Mesothelial cell of epicardium (in vitro differentiated cells): Measurements from ENCODE around the gene TBC1D19. TPM values are rescaled to one million over a fixed set of nuclear protein-coding genes. Genes with fewer than 3 reads are reported as not detected.

ENCODE experiments used
- DNase-seq, 2 experiments: peaks; one replicate each; pipeline ENCODE4 v3.0.0; 2021; ENCODE audit warnings: low spot score in 2 of 2; ENCODE audit not compliant: unreplicated experiment in 2 of 2
- H3K27ac Mint-ChIP-seq: 2 replicates; pipeline ENCODE4 v1.8.0; 2021; ENCODE audit warnings: mixed read lengths
- H3K27me3 Mint-ChIP-seq: 2 replicates; pipeline ENCODE4 v1.8.0; 2021; ENCODE audit warnings: low read depth, mixed read lengths
- H3K36me3 Mint-ChIP-seq: 2 replicates; pipeline ENCODE4 v1.8.0; 2021; ENCODE audit warnings: mixed read lengths
- H3K4me1 Mint-ChIP-seq: 2 replicates; pipeline ENCODE4 v1.8.0; 2021; ENCODE audit warnings: mixed read lengths
- H3K4me3 Mint-ChIP-seq: 2 replicates; pipeline ENCODE4 v1.8.0; 2021; ENCODE audit warnings: mild to moderate bottlenecking, moderate library complexity, mixed read lengths
- H3K9me3 Mint-ChIP-seq: 2 replicates; pipeline ENCODE4 v1.8.0; 2021; ENCODE audit warnings: mixed read lengths
- total RNA-seq: library from RNA; stranded (reverse); gene quantifications from 3 replicates; pipeline ENCODE4 v1.2.1, GENCODE V29; 2021
- TF ChIP-seq, protein P1 (sequence below): fragments of 200-600 bp; sonication (generic); IDR thresholded peaks from one replicate; pipeline ENCODE4 v1.5.0; 2021; ENCODE audit warnings: antibody characterized with exemption; ENCODE audit not compliant: unreplicated experiment

TBC1D19 gene
- total RNA-seq, 1 donor from 2014 or later, result 15.7 TPM

GRCh38 chr4:26701786-26702227 is 117.9 kb downstream of the TBC1D19 start:
- no peaks in the 10 kb centered on the region for H3K27me3 Mint-ChIP-seq
- peaks cover 11% of the 10 kb centered on the region for H3K9me3 Mint-ChIP-seq
- H3K27ac Mint-ChIP-seq, result no peak overlapping the region
- peaks cover 8% of the 10 kb centered on the region for H3K36me3 Mint-ChIP-seq
- H3K4me3 Mint-ChIP-seq, result no peak overlapping the region
- H3K4me1 Mint-ChIP-seq, result no peaks in the 10 kb centered on the region
- TF ChIP-seq, protein P1, sequence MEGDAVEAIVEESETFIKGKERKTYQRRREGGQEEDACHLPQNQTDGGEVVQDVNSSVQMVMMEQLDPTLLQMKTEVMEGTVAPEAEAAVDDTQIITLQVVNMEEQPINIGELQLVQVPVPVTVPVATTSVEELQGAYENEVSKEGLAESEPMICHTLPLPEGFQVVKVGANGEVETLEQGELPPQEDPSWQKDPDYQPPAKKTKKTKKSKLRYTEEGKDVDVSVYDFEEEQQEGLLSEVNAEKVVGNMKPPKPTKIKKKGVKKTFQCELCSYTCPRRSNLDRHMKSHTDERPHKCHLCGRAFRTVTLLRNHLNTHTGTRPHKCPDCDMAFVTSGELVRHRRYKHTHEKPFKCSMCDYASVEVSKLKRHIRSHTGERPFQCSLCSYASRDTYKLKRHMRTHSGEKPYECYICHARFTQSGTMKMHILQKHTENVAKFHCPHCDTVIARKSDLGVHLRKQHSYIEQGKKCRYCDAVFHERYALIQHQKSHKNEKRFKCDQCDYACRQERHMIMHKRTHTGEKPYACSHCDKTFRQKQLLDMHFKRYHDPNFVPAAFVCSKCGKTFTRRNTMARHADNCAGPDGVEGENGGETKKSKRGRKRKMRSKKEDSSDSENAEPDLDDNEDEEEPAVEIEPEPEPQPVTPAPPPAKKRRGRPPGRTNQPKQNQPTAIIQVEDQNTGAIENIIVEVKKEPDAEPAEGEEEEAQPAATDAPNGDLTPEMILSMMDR, result no peak
- DNase-seq, result no peak

GRCh38 chr4:26707342-26707741 is 123.5 kb downstream of the TBC1D19 start:
- peaks cover 22% of the 10 kb centered on the region for H3K36me3 Mint-ChIP-seq
- no peaks in the 10 kb centered on the region for H3K27me3 Mint-ChIP-seq

GRCh38 chr4:26709246-26709645 is 125.4 kb downstream of the TBC1D19 start:
- H3K27me3 Mint-ChIP-seq, result no peaks in the 10 kb centered on the region
- TF ChIP-seq, protein P1, result no peak
- no peak for DNase-seq
- H3K36me3 Mint-ChIP-seq, result peaks cover 22% of the 10 kb centered on the region
- no peaks in the 10 kb centered on the region for H3K4me1 Mint-ChIP-seq
- no peak overlapping the region for H3K4me3 Mint-ChIP-seq
- H3K27ac Mint-ChIP-seq, result no peak overlapping the region
- H3K9me3 Mint-ChIP-seq, result peaks cover 25% of the 10 kb centered on the region

More at GRCh38 chr4:26707342-26707741, 123.5 kb downstream of the TBC1D19 start:
- TF ChIP-seq, protein P1, result no peak
- no peak for DNase-seq
- H3K27ac Mint-ChIP-seq, result no peak overlapping the region
- no peaks in the 10 kb centered on the region for H3K4me1 Mint-ChIP-seq
- no peak overlapping the region for H3K4me3 Mint-ChIP-seq
- H3K9me3 Mint-ChIP-seq, result peaks cover 25% of the 10 kb centered on the region

- no peak for DNase-seq
- no peak overlapping the region for H3K4me3 Mint-ChIP-seq
- H3K27ac Mint-ChIP-seq, result no peak overlapping the region
- H3K36me3 Mint-ChIP-seq, result peaks cover 16% of the 10 kb centered on the region
- no peaks in the 10 kb centered on the region for H3K4me1 Mint-ChIP-seq
- H3K27me3 Mint-ChIP-seq, result no peaks in the 10 kb centered on the region
- TF ChIP-seq, protein P1, result no peak
- H3K9me3 Mint-ChIP-seq, result peaks cover 10% of the 10 kb centered on the region
Observed at GRCh38 chr4:26713563-26714151, 129.8 kb downstream of the TBC1D19 start.

DNA sequence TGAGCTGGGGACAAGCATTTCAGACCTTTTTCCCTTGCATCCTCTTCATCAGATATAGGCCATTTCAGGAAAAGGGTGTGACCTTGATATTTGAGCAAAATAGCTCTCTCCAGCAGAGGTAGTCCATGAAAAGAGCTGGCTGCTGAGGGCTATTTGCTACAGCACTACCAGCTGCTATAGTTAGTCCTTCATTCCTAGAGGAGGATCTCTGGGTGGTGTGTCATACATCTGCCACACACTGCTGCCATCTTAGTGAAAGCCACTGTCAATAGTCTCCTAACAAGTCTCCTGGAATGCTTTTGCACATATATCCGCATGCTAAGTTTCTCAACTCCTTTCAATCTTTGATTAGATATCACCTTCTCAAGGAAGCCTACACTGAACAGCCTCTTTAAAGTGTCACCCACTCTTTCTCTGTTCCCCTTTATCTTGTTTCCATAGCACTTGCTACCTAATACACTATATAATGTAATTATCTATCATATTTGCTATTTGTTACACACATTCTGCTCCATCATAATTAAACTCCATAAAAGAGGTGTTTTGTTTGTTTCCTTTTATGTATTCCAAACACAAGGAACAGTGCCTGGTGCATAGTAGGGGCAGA is 131.9 kb downstream of the TBC1D19 start:
- TF ChIP-seq, protein P1, result no peak
- peaks cover 3% of the 10 kb centered on the region for H3K36me3 Mint-ChIP-seq
- no peak overlapping the region for H3K27ac Mint-ChIP-seq
- DNase-seq, result no peak
- H3K4me1 Mint-ChIP-seq, result no peaks in the 10 kb centered on the region
- no peaks in the 10 kb centered on the region for H3K9me3 Mint-ChIP-seq
- H3K27me3 Mint-ChIP-seq, result no peaks in the 10 kb centered on the region
- no peak overlapping the region for H3K4me3 Mint-ChIP-seq
